H1 (cell line): ENCODE results near the gene COL4A4.

Source experiments
- CREB1 ChIP-seq: IDR thresholded peaks from 2 replicates; pipeline ENCODE4 v1.6.1; 2012; ENCODE audit warnings: inconsistent platforms
- CTCF ChIP-seq, 3 experiments: IDR thresholded peaks; 1 replicate in 2 of 3; 2 replicates in 1 of 3; pipeline versions ENCODE4 v1.5.1 to v1.6.1; 2011; ENCODE audit warnings: low read length in 3 of 3, mild to moderate bottlenecking in 3 of 3, inconsistent platforms in 2 of 3, low read depth in 1 of 3, moderate library complexity in 1 of 3; ENCODE audit not compliant: insufficient read depth in 1 of 3; ENCODE audit errors: control extremely low read depth in 1 of 3
- EGR1 ChIP-seq: IDR thresholded peaks from 2 replicates; pipeline ENCODE4 v1.6.1; 2011; ENCODE audit warnings: low read depth, low read length, borderline replicate concordance
- POLR2A ChIP-seq, 2 experiments: IDR thresholded peaks; 1 replicate in 1 of 2; 2 replicates in 1 of 2; pipeline ENCODE4 v1.6.1; 2011; ENCODE audit warnings: low read depth in 2 of 2, low read length in 2 of 2, mild to moderate bottlenecking in 2 of 2; ENCODE audit errors: control extremely low read depth in 1 of 2
- SRF ChIP-seq: IDR thresholded peaks from 2 replicates; pipeline ENCODE4 v1.6.1; 2011; ENCODE audit warnings: mild to moderate bottlenecking, low read depth, low read length, moderate library complexity

GRCh38 chr2:227082286-227082685, 81.7 kb downstream of the COL4A4 start:
- TF ChIP-seq CTCF (IDR thresholded peaks at IDR 0.05; ENCODE audit: control extremely low read depth in 1 of 3, insufficient read depth in 1 of 3, low read depth in 1 of 3, low read length in 3 of 3) (no peak), CREB1 (no peak), POLR2A (IDR thresholded peaks at IDR 0.05; ENCODE audit: control extremely low read depth in 1 of 2, low read depth in 2 of 2, low read length in 2 of 2) (no peak), SRF (no peak), EGR1 (no peak)
